ENCODE measurements around the gene XKR7.
"Not testable (repeated sequence)": the region's sequence is repeated elsewhere in the genome, so short reads cannot be mapped to it uniquely, and the experiment has no call there.

Gene XKR7

DNA sequence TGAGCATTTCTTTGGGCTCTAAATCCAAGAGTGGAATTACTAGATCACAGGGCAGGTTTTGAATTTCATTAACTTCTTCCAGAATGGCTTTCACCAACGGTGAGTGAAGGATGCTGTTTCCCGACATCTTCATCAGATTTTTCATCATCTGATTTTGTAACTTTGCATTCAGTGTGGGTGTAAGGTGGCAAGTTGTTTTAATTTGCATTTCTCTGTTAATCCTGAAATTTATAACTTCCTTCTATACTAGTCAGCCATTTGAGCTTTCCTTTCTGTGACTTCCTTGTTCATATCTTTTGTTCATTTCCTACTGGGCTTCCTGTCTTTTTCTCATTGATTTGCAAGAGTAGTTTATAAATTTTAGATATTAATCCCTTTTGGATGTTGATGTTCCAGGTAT, 65.4 kb downstream of the XKR7 start:
- H3K79me1 ChIP-seq (replicated peaks; ENCODE audit: low read length, poor library complexity, severe bottlenecking), result no peaks in the 10 kb centered on the region
- no peaks in the 10 kb centered on the region for H3K36me3 ChIP-seq (ENCODE audit: control insufficient read depth in 1 of 2, insufficient read depth in 2 of 2, low read depth in 1 of 2, low read length in 2 of 2)
- no peak overlapping the region for H3K4ac ChIP-seq (ENCODE audit: low read depth in 1 of 2, low read length in 2 of 2)
- no peak overlapping the region for H3K27ac ChIP-seq (ENCODE audit: low read length, poor library complexity, severe bottlenecking)
- no peak overlapping the region for H2AFZ ChIP-seq (ENCODE audit: low read depth, low read length)
- H2BK120ac ChIP-seq (ENCODE audit: low read depth, low read length), result no peak overlapping the region
- DNase-seq, result no peak
- H3K4me3 ChIP-seq (ENCODE audit: insufficient read depth in 1 of 2, low read depth in 1 of 2, low read length in 2 of 2), result no peak overlapping the region
- H4K91ac ChIP-seq (ENCODE audit: low read length), result no peak overlapping the region
- H2BK15ac ChIP-seq (ENCODE audit: low read depth, poor library complexity, severe bottlenecking), result no peak overlapping the region
- peaks cover 81 to 90% of the 10 kb centered on the region in 2 experiments for H3K27me3 ChIP-seq (ENCODE audit: control insufficient read depth in 1 of 2, insufficient read depth in 1 of 2, low read length in 2 of 2)
- H3K14ac ChIP-seq (ENCODE audit: low read length in 2 of 2), result no peak overlapping the region
- H3K4me1 ChIP-seq (ENCODE audit: control insufficient read depth, insufficient read depth, low read depth, low read length), result peaks cover 8% of the 10 kb centered on the region
- H3K23ac ChIP-seq (ENCODE audit: low read length in 2 of 2), result no peak overlapping the region
- no peak overlapping the region for H4K8ac ChIP-seq (ENCODE audit: low read length)
- H2BK5ac ChIP-seq (ENCODE audit: low read depth, low read length, poor library complexity, severe bottlenecking), result no peak overlapping the region
- no peak overlapping the region for H2AK5ac ChIP-seq (ENCODE audit: low read length, severe bottlenecking)
- WGBS, result 100% methylated on average over 1 of the region's 2 CpGs
- H3K18ac ChIP-seq (ENCODE audit: low read depth in 1 of 2, low read length in 2 of 2), result no peak overlapping the region
- no peak overlapping the region for H3K4me2 ChIP-seq (ENCODE audit: low read length, poor library complexity, severe bottlenecking)
- no peak overlapping the region for H2BK12ac ChIP-seq (ENCODE audit: low read length in 2 of 2)
- no peak overlapping the region for H3K9ac ChIP-seq (ENCODE audit: low read length)
- peaks cover 4% of the 10 kb centered on the region for H3K9me3 ChIP-seq (ENCODE audit: control insufficient read depth, low read length)

- not testable (repeated sequence) for H2BK120ac ChIP-seq (ENCODE audit: low read depth, low read length); H3K9ac ChIP-seq (ENCODE audit: low read length); H3K4me1 ChIP-seq (ENCODE audit: control insufficient read depth, insufficient read depth, low read depth, low read length); H4K91ac ChIP-seq (ENCODE audit: low read length); DNase-seq; H3K79me1 ChIP-seq (replicated peaks; ENCODE audit: low read length, poor library complexity, severe bottlenecking); H3K36me3 ChIP-seq (ENCODE audit: control insufficient read depth in 1 of 2, insufficient read depth in 2 of 2, low read depth in 1 of 2, low read length in 2 of 2); H3K4ac ChIP-seq (ENCODE audit: low read depth in 1 of 2, low read length in 2 of 2); H4K8ac ChIP-seq (ENCODE audit: low read length); H2AFZ ChIP-seq (ENCODE audit: low read depth, low read length); H2BK12ac ChIP-seq (ENCODE audit: low read length in 2 of 2); H3K14ac ChIP-seq (ENCODE audit: low read length in 2 of 2); H3K9me3 ChIP-seq (ENCODE audit: control insufficient read depth, low read length); H2BK5ac ChIP-seq (ENCODE audit: low read depth, low read length, poor library complexity, severe bottlenecking); H3K18ac ChIP-seq (ENCODE audit: low read depth in 1 of 2, low read length in 2 of 2); H2BK15ac ChIP-seq (ENCODE audit: low read depth, poor library complexity, severe bottlenecking); H3K4me2 ChIP-seq (ENCODE audit: low read length, poor library complexity, severe bottlenecking); H3K27ac ChIP-seq (ENCODE audit: low read length, poor library complexity, severe bottlenecking); H3K4me3 ChIP-seq (ENCODE audit: insufficient read depth in 1 of 2, low read depth in 1 of 2, low read length in 2 of 2); H3K23ac ChIP-seq (ENCODE audit: low read length in 2 of 2); H2AK5ac ChIP-seq (ENCODE audit: low read length, severe bottlenecking)
- peaks cover 77 to 86% of the 10 kb centered on the region in 2 experiments for H3K27me3 ChIP-seq (ENCODE audit: control insufficient read depth in 1 of 2, insufficient read depth in 1 of 2, low read length in 2 of 2)
- WGBS, result 75% methylated on average over 3 of the region's 3 CpGs
Measured at GRCh38 chr20:32033721-32034120, 65.8 kb downstream of the XKR7 start.

DNA sequence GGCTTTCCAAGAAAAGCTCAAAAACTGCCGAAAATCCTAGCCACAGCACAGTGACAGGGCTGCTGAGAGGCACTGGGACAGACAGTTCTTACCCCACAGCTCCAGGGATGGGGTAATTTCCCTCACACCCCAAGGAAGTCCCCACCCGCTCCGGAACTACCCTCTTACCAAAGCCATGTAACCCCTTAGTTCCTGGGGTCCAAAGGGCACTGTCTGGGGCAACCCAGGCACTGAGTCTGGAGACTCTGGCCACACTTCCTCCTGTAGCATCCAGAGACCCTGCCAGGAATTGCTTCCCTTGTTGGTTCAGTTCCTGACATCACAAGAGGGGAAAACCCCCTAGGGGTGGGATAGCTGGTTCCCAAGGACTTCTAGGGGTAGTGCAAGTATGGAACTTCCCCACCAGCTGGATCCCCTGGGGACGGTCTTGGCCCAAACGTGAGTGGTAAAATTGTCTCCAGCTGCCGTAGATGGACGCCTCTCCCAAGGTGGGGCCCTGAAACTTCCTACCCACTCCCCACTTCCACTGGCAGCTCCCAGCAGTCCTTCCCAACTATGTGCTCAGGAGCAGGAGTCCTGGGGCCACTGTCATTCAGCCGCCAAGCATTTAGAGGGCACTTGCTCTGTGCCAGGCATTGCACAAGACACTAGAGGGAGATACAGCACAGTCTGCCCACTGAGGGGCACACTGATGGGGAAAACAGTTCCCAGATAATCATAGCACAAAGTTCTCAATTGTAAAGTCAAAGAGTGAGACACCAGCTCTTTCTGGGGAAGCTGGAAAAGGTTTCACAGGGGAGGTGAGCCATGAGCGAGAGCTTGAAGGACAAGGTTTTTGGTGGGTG, 66.9 kb downstream of the XKR7 start:
- no peaks in the 10 kb centered on the region for H3K36me3 ChIP-seq (ENCODE audit: control insufficient read depth in 1 of 2, insufficient read depth in 2 of 2, low read depth in 1 of 2, low read length in 2 of 2)
- H3K4ac ChIP-seq (ENCODE audit: low read depth in 1 of 2, low read length in 2 of 2), result no peak overlapping the region
- H3K27me3 ChIP-seq (ENCODE audit: control insufficient read depth in 1 of 2, insufficient read depth in 1 of 2, low read length in 2 of 2), result peaks cover 66 to 82% of the 10 kb centered on the region in 2 experiments
- H2AK5ac ChIP-seq (ENCODE audit: low read length, severe bottlenecking), result no peak overlapping the region
- no peak overlapping the region for H4K91ac ChIP-seq (ENCODE audit: low read length)
- H3K4me2 ChIP-seq (ENCODE audit: low read length, poor library complexity, severe bottlenecking), result no peak overlapping the region
- H4K8ac ChIP-seq (ENCODE audit: low read length), result no peak overlapping the region
- no peak overlapping the region for H2BK15ac ChIP-seq (ENCODE audit: low read depth, poor library complexity, severe bottlenecking)
- H3K27ac ChIP-seq (ENCODE audit: low read length, poor library complexity, severe bottlenecking), result no peak overlapping the region
- H3K18ac ChIP-seq (ENCODE audit: low read depth in 1 of 2, low read length in 2 of 2), result no peak overlapping the region
- no peak overlapping the region for H3K9ac ChIP-seq (ENCODE audit: low read length)
- 76% methylated on average over 9 of the region's 9 CpGs for WGBS
- H2BK5ac ChIP-seq (ENCODE audit: low read depth, low read length, poor library complexity, severe bottlenecking), result no peak overlapping the region
- H2BK12ac ChIP-seq (ENCODE audit: low read length in 2 of 2), result no peak overlapping the region
- peaks cover 5% of the 10 kb centered on the region for H3K4me1 ChIP-seq (ENCODE audit: control insufficient read depth, insufficient read depth, low read depth, low read length)
- H3K79me1 ChIP-seq (replicated peaks; ENCODE audit: low read length, poor library complexity, severe bottlenecking), result no peaks in the 10 kb centered on the region
- no peak overlapping the region for H2AFZ ChIP-seq (ENCODE audit: low read depth, low read length)
- peaks cover 4% of the 10 kb centered on the region for H3K9me3 ChIP-seq (ENCODE audit: control insufficient read depth, low read length)
- DNase-seq, result peak; percentile 26
- no peak overlapping the region for H3K14ac ChIP-seq (ENCODE audit: low read length in 2 of 2)
- no peak overlapping the region for H2BK120ac ChIP-seq (ENCODE audit: low read depth, low read length)
- H3K23ac ChIP-seq (ENCODE audit: low read length in 2 of 2), result no peak overlapping the region
- no peak overlapping the region for H3K4me3 ChIP-seq (ENCODE audit: insufficient read depth in 1 of 2, low read depth in 1 of 2, low read length in 2 of 2)

DNA sequence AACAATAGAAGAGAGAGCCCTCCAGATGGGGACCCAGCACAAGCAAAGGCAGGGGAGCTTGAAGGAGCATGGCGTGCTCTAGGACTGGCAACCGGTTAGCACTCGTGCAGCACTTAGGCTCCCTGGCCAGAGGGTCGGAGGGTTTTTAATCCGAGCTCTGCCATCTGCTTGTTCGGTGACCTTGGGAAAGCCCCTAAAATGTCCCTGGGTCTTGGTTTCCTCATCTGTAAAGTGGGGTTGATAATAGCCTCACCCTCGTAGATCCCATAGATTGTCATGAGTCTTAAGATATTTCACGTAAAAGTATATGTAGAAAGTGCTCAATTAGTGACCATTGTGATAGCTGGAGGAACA, 67.5 kb downstream of the XKR7 start:
- Histone ChIP-seq H2BK5ac (ENCODE audit: low read depth, low read length, poor library complexity, severe bottlenecking) (no peak overlapping the region), H3K79me1 (replicated peaks; ENCODE audit: low read length, poor library complexity, severe bottlenecking) (no peaks in the 10 kb centered on the region), H3K27ac (ENCODE audit: low read length, poor library complexity, severe bottlenecking) (no peak overlapping the region), H2AFZ (ENCODE audit: low read depth, low read length) (no peak overlapping the region), H3K36me3 (ENCODE audit: control insufficient read depth in 1 of 2, insufficient read depth in 2 of 2, low read depth in 1 of 2, low read length in 2 of 2) (no peaks in the 10 kb centered on the region), H3K4me2 (ENCODE audit: low read length, poor library complexity, severe bottlenecking) (no peak overlapping the region), H4K91ac (ENCODE audit: low read length) (no peak overlapping the region), H4K8ac (ENCODE audit: low read length) (no peak overlapping the region), H3K4me3 (ENCODE audit: insufficient read depth in 1 of 2, low read depth in 1 of 2, low read length in 2 of 2) (no peak overlapping the region), H3K27me3 (ENCODE audit: control insufficient read depth in 1 of 2, insufficient read depth in 1 of 2, low read length in 2 of 2) (peaks cover 67 to 82% of the 10 kb centered on the region in 2 experiments), H3K23ac (ENCODE audit: low read length in 2 of 2) (no peak overlapping the region), H2BK120ac (ENCODE audit: low read depth, low read length) (no peak overlapping the region), H2BK15ac (ENCODE audit: low read depth, poor library complexity, severe bottlenecking) (no peak overlapping the region), H3K4ac (ENCODE audit: low read depth in 1 of 2, low read length in 2 of 2) (no peak overlapping the region), H2AK5ac (ENCODE audit: low read length, severe bottlenecking) (no peak overlapping the region), H3K9me3 (ENCODE audit: control insufficient read depth, low read length) (peaks cover 4% of the 10 kb centered on the region), H3K18ac (ENCODE audit: low read depth in 1 of 2, low read length in 2 of 2) (no peak overlapping the region), H3K9ac (ENCODE audit: low read length) (no peak overlapping the region), H3K14ac (ENCODE audit: low read length in 2 of 2) (no peak overlapping the region), H2BK12ac (ENCODE audit: low read length in 2 of 2) (no peak overlapping the region), H3K4me1 (ENCODE audit: control insufficient read depth, insufficient read depth, low read depth, low read length) (peaks cover 5% of the 10 kb centered on the region)
- DNase-seq, result no peak
- 86% methylated on average over 8 of the region's 8 CpGs for WGBS
